ENCODE measurements around the gene CDK2AP2. TPM values are rescaled to one million over a fixed set of nuclear protein-coding genes. Genes with fewer than 3 reads are reported as not detected.
"Not testable (repeated sequence)": the region's sequence is repeated elsewhere in the genome, so short reads cannot be mapped to it uniquely, and the experiment has no call there.

Gene CDK2AP2
- total RNA-seq, 2 donors from 2014 or later = 57.1 to 91.9 TPM

DNA sequence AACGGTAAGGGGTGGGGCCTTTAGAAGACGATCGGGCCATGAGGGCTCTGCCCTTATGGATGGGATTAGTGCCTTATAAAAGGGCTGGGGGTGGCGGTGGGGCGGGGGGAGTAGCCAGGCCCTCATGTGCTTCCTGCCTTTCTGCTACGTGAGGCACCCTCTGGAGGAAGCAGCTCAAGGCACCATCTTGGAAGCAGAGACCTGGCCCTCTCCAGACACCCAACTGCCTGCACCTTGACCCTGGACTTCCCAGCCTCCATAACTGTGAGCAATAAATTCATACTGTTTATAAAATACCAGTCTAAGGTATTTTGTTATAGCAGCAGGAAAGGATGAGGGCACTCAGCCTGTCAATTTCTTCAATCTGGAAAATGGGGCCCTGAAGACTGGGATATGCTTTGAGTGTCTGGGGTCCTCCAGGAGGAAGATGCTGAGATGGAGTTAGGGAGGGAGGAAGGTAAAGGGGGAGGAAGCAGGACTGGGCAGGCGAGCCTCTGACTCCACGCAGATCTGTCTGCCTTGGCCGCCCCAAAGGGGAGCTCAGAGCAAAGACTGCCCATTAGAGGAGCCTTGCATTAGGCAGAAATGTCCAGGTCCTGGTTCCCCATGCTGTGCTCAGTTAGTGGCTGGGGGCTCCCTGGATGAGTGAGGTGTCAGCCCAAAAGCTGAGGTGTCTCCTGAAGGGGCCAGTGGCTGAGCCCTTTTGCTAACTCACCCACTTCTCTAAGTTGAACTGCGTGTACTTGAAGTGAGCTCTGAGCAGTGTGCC, 10.0 kb upstream of the CDK2AP2 start:
- Histone ChIP-seq H3K27ac (no peak overlapping the region), H3K4me3 (no peak overlapping the region), H3K27me3 (replicated peaks; ENCODE audit: insufficient read depth) (no peaks in the 10 kb centered on the region), H3K4me1 (replicated peaks) (no peaks in the 10 kb centered on the region), H3K9me3 (no peaks in the 10 kb centered on the region), H3K36me3 (no peaks in the 10 kb centered on the region)
- 65% methylated on average over 10 of the region's 10 CpGs for WGBS
- DNase-seq (ENCODE audit: low spot score) = no peak
- intact Hi-C loops (cut with DNase I) = no loop called here
- no peak for TF ChIP-seq POLR2AphosphoS5 (IDR thresholded peaks at IDR 0.05)
- no peak for TF ChIP-seq POLR2A (IDR thresholded peaks at IDR 0.05)
- TF ChIP-seq, protein P1, sequence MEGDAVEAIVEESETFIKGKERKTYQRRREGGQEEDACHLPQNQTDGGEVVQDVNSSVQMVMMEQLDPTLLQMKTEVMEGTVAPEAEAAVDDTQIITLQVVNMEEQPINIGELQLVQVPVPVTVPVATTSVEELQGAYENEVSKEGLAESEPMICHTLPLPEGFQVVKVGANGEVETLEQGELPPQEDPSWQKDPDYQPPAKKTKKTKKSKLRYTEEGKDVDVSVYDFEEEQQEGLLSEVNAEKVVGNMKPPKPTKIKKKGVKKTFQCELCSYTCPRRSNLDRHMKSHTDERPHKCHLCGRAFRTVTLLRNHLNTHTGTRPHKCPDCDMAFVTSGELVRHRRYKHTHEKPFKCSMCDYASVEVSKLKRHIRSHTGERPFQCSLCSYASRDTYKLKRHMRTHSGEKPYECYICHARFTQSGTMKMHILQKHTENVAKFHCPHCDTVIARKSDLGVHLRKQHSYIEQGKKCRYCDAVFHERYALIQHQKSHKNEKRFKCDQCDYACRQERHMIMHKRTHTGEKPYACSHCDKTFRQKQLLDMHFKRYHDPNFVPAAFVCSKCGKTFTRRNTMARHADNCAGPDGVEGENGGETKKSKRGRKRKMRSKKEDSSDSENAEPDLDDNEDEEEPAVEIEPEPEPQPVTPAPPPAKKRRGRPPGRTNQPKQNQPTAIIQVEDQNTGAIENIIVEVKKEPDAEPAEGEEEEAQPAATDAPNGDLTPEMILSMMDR (IDR thresholded peaks at IDR 0.05) = no peak

DNA sequence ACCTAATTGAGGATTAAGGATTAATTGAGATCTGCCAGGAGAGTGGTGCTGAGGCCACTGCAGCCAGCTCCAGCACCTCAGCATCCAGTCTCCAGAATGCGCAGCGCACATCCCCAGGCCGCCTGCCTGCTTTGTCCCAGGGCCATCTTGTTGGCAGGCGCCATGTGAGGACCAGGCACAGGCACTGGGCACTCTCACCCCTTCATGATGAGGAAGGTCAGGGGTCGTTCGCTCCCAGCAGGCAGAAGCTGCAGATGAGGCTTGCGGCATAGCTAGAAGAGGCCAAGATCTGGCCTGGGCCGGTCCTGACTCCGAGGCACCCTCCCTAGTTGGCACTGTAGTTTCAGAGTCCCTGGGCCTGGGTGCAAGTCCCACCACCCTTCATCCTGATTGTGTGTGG, 8.8 kb upstream of the CDK2AP2 start:
- Histone ChIP-seq H3K4me3 (no peak overlapping the region), H3K27me3 (replicated peaks; ENCODE audit: insufficient read depth) (no peaks in the 10 kb centered on the region), H3K4me1 (replicated peaks) (no peaks in the 10 kb centered on the region), H3K27ac (no peak overlapping the region), H3K9me3 (no peaks in the 10 kb centered on the region), H3K36me3 (no peaks in the 10 kb centered on the region)
- TF ChIP-seq POLR2A (IDR thresholded peaks at IDR 0.05) = no peak
- no peak for TF ChIP-seq POLR2AphosphoS5 (IDR thresholded peaks at IDR 0.05)
- TF ChIP-seq, protein P1 (IDR thresholded peaks at IDR 0.05) = no peak
- WGBS = 92% methylated on average over 9 of the region's 9 CpGs
- intact Hi-C loops (cut with DNase I) = no loop called here
- DNase-seq (ENCODE audit: low spot score) = no peak

DNA sequence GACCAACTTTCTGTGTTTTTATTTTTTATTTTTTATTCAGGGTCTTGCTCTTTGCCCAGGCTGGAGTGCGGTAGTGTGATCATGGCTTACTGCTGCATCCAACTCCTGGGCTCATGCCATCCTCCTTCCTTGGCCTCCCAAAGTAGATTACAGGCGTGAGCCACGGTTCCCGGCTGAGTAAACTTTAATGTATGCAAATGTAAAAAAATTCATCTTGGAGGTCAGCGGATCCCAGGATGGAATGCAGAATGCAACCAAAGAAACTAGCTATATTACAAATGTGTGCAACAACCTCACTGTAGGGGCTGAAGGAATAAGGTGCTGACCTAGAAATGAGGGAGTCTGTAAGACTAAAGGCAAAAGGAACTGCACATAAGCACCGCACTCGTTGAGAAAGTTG, 6.2 kb upstream of the CDK2AP2 start:
- WGBS = 67% methylated on average over 7 of the region's 7 CpGs
- no peaks in the 10 kb centered on the region for H3K36me3 ChIP-seq
- no peak for DNase-seq (ENCODE audit: low spot score)
- no peak overlapping the region for H3K27ac ChIP-seq
- H3K4me1 ChIP-seq (replicated peaks) = no peaks in the 10 kb centered on the region
- no peak overlapping the region for H3K4me3 ChIP-seq
- H3K27me3 ChIP-seq (replicated peaks; ENCODE audit: insufficient read depth) = no peaks in the 10 kb centered on the region
- TF ChIP-seq POLR2A (IDR thresholded peaks at IDR 0.05) (no peak), POLR2AphosphoS5 (IDR thresholded peaks at IDR 0.05) (no peak)
- TF ChIP-seq, protein P1 (IDR thresholded peaks at IDR 0.05) = no peak
- intact Hi-C loops (cut with DNase I) = no loop called here
- no peaks in the 10 kb centered on the region for H3K9me3 ChIP-seq

GRCh38 chr11:67511558-67511957, 3.6 kb upstream of the CDK2AP2 start:
- H3K4me3 ChIP-seq; H3K36me3 ChIP-seq; H3K9me3 ChIP-seq; H3K27ac ChIP-seq; DNase-seq (ENCODE audit: low spot score); H3K27me3 ChIP-seq (replicated peaks; ENCODE audit: insufficient read depth); H3K4me1 ChIP-seq (replicated peaks); intact Hi-C loops (cut with DNase I): not testable (repeated sequence)
- 91% methylated on average over 4 of the region's 4 CpGs for WGBS

DNA sequence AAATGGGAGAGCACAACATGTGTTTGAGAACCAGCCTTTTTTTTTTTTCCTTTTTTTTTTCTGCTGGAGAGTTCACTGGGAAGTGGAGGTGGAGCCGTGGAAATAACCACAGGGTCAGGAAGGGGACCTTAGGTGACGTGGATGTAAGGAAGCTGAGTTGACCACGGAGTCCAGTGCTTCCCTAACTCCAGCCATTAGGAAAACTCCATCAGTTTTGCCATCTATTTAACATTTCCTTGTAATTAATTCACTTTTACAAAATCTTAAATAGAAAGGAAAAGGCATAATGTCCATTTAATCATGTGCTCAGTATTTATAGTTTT, 2.0 kb upstream of the CDK2AP2 start:
- Histone ChIP-seq H3K9me3 (no peaks in the 10 kb centered on the region), H3K27ac (no peak overlapping the region), H3K4me3 (no peak overlapping the region), H3K27me3 (replicated peaks; ENCODE audit: insufficient read depth) (no peaks in the 10 kb centered on the region), H3K36me3 (no peaks in the 10 kb centered on the region), H3K4me1 (replicated peaks) (peaks cover 9% of the 10 kb centered on the region)
- 60% methylated on average over 3 of the region's 3 CpGs for WGBS
- TF ChIP-seq POLR2A (IDR thresholded peaks at IDR 0.05) (no peak), POLR2AphosphoS5 (IDR thresholded peaks at IDR 0.05) (no peak)
- TF ChIP-seq, protein P1 (IDR thresholded peaks at IDR 0.05) = no peak
- no peak for DNase-seq (ENCODE audit: low spot score)
- intact Hi-C loops (cut with DNase I) = no loop called here

Data from prostate gland (tissue), 2 donors.